Measurements from ENCODE around the gene ATXN2L. TPM values are rescaled to one million over a fixed set of nuclear protein-coding genes. Genes with fewer than 3 reads are reported as not detected.
A peak's percentile ranks its signal among the peaks of the same experiment; 100 is the strongest.

Gene ATXN2L
- polyA plus RNA-seq, 1 donor from 2014 or later, result 35.9 TPM

GRCh38 chr16:28829747-28830146, 6.9 kb downstream of the ATXN2L start:
- Mint-ChIP-seq H3K4me3 (no peak overlapping the region), H3K9me3 (no peaks in the 10 kb centered on the region), H3K27ac (no peak overlapping the region), H3K27me3 (no peaks in the 10 kb centered on the region), H3K4me1 (peaks cover 4 to 13% (median 6%) of the 10 kb centered on the region in 3 donors), H3K36me3 (peaks cover 6% of the 10 kb centered on the region)

- H3K4me3 Mint-ChIP-seq, result peak overlapping the region in 1 of 4 donors; percentile 48
- no peaks in the 10 kb centered on the region for H3K27me3 Mint-ChIP-seq
- peak overlapping the region in 2 of 3 donors; percentile 32 to 77 for H3K27ac Mint-ChIP-seq
- H3K9me3 Mint-ChIP-seq, result no peaks in the 10 kb centered on the region
- H3K36me3 Mint-ChIP-seq, result peaks cover 6% of the 10 kb centered on the region
- peaks cover 0 to 8% (median 6%) of the 10 kb centered on the region in 3 donors for H3K4me1 Mint-ChIP-seq
Observed at GRCh38 chr16:28830531-28830930, 7.7 kb downstream of the ATXN2L start.

- no peak overlapping the region for H3K27ac Mint-ChIP-seq
- no peaks in the 10 kb centered on the region for H3K9me3 Mint-ChIP-seq
- peaks cover 11% of the 10 kb centered on the region for H3K36me3 Mint-ChIP-seq
- no peaks in the 10 kb centered on the region for H3K27me3 Mint-ChIP-seq
- H3K4me3 Mint-ChIP-seq, result peak overlapping the region in 1 of 4 donors; percentile 17
- H3K4me1 Mint-ChIP-seq, result peaks cover 0 to 5% (median 4%) of the 10 kb centered on the region in 3 donors
Observed at GRCh38 chr16:28834349-28834748, 11.6 kb downstream of the ATXN2L start.

- no peaks in the 10 kb centered on the region for H3K9me3 Mint-ChIP-seq
- H3K27ac Mint-ChIP-seq, result no peak overlapping the region
- H3K4me3 Mint-ChIP-seq, result no peak overlapping the region
- H3K4me1 Mint-ChIP-seq, result peaks cover 0 to 5% (median 4%) of the 10 kb centered on the region in 3 donors
- no peaks in the 10 kb centered on the region for H3K27me3 Mint-ChIP-seq
- H3K36me3 Mint-ChIP-seq, result peaks cover 11% of the 10 kb centered on the region
Observed at GRCh38 chr16:28834873-28835863, 12.4 kb downstream of the ATXN2L start.

GRCh38 chr16:28835864-28836760, 13.3 kb downstream of the ATXN2L start:
- H3K4me1 Mint-ChIP-seq, result peaks cover 0 to 5% (median 4%) of the 10 kb centered on the region in 3 donors
- H3K4me3 Mint-ChIP-seq, result no peak overlapping the region
- H3K27me3 Mint-ChIP-seq, result no peaks in the 10 kb centered on the region
- no peaks in the 10 kb centered on the region for H3K9me3 Mint-ChIP-seq
- H3K27ac Mint-ChIP-seq, result no peak overlapping the region
- peaks cover 9% of the 10 kb centered on the region for H3K36me3 Mint-ChIP-seq

- H3K27ac Mint-ChIP-seq, result no peak overlapping the region
- H3K27me3 Mint-ChIP-seq, result no peaks in the 10 kb centered on the region
- H3K4me1 Mint-ChIP-seq, result peaks cover 0 to 5% (median 4%) of the 10 kb centered on the region in 3 donors
Observed at GRCh38 chr16:28836761-28837064, 13.9 kb downstream of the ATXN2L start.

GRCh38 chr16:28837672-28838557, 15.1 kb downstream of the ATXN2L start:
- Mint-ChIP-seq H3K9me3 (no peaks in the 10 kb centered on the region), H3K36me3 (peaks cover 8% of the 10 kb centered on the region), H3K4me3 (peak overlapping the region in 1 of 4 donors; percentile 28), H3K4me1 (peaks cover 0 to 5% (median 4%) of the 10 kb centered on the region in 3 donors), H3K27me3 (no peaks in the 10 kb centered on the region), H3K27ac (peak overlapping the region in 2 of 3 donors; percentile 24 to 88)

More at GRCh38 chr16:28836761-28837064, 13.9 kb downstream of the ATXN2L start:
- no peaks in the 10 kb centered on the region for H3K9me3 Mint-ChIP-seq
- H3K36me3 Mint-ChIP-seq, result peaks cover 9% of the 10 kb centered on the region
- no peak overlapping the region for H3K4me3 Mint-ChIP-seq

- Mint-ChIP-seq H3K27ac (peak overlapping the region in 1 of 3 donors; percentile 24), H3K9me3 (no peaks in the 10 kb centered on the region), H3K36me3 (peaks cover 8% of the 10 kb centered on the region), H3K4me3 (peak overlapping the region in 1 of 4 donors; percentile 24), H3K27me3 (no peaks in the 10 kb centered on the region), H3K4me1 (peaks cover 0 to 5% (median 4%) of the 10 kb centered on the region in 3 donors)
Observed at GRCh38 chr16:28838558-28838918, 15.7 kb downstream of the ATXN2L start.

- Mint-ChIP-seq H3K9me3 (no peaks in the 10 kb centered on the region), H3K27me3 (no peaks in the 10 kb centered on the region), H3K4me1 (peaks cover 0 to 5% (median 4%) of the 10 kb centered on the region in 3 donors), H3K27ac (peak overlapping the region in 1 of 3 donors; percentile 39), H3K4me3 (peak overlapping the region in 1 of 4 donors; percentile 24), H3K36me3 (peaks cover 8% of the 10 kb centered on the region)
Observed at GRCh38 chr16:28839004-28839639, 16.3 kb downstream of the ATXN2L start.

GRCh38 chr16:28839899-28840298, 17.1 kb downstream of the ATXN2L start:
- Mint-ChIP-seq H3K36me3 (peaks cover 8% of the 10 kb centered on the region), H3K27me3 (no peaks in the 10 kb centered on the region), H3K4me3 (peak overlapping the region in 1 of 4 donors; percentile 32), H3K27ac (peak overlapping the region in 2 of 3 donors; percentile 27 to 39), H3K9me3 (no peaks in the 10 kb centered on the region), H3K4me1 (peaks cover 3 to 7% (median 5%) of the 10 kb centered on the region in 3 donors)

- H3K27ac Mint-ChIP-seq, result peak overlapping the region in 1 of 3 donors; percentile 23
- no peaks in the 10 kb centered on the region for H3K9me3 Mint-ChIP-seq
- no peaks in the 10 kb centered on the region for H3K27me3 Mint-ChIP-seq
- peaks cover 16 to 18% (median 17%) of the 10 kb centered on the region in 3 donors for H3K4me1 Mint-ChIP-seq
- peak overlapping the region in 1 of 4 donors; percentile 25 for H3K4me3 Mint-ChIP-seq
- H3K36me3 Mint-ChIP-seq, result peaks cover 8% of the 10 kb centered on the region
Observed at GRCh38 chr16:28842696-28843095, 19.9 kb downstream of the ATXN2L start.

GRCh38 chr16:28843766-28844165, 21.0 kb downstream of the ATXN2L start:
- Mint-ChIP-seq H3K36me3 (peaks cover 3% of the 10 kb centered on the region), H3K27ac (peak overlapping the region in 1 of 3 donors; percentile 23), H3K27me3 (no peaks in the 10 kb centered on the region), H3K4me3 (peak overlapping the region in 1 of 4 donors; percentile 25), H3K9me3 (no peaks in the 10 kb centered on the region), H3K4me1 (peaks cover 12 to 17% (median 16%) of the 10 kb centered on the region in 3 donors)

- Mint-ChIP-seq H3K9me3 (no peaks in the 10 kb centered on the region), H3K27me3 (no peaks in the 10 kb centered on the region), H3K36me3 (peaks cover 3% of the 10 kb centered on the region), H3K4me1 (peaks cover 15 to 17% (median 16%) of the 10 kb centered on the region in 3 donors), H3K4me3 (peak overlapping the region; percentile 55 to 92 (median 70)), H3K27ac (peak overlapping the region in 2 of 3 donors; percentile 13 to 71)
Observed at GRCh38 chr16:28844226-28844885, 21.6 kb downstream of the ATXN2L start.

Data from IgD-negative memory B cell (primary cell).